GM21360 (cell line): ENCODE measurements around the gene SHROOM1.

Experiments
- ATAC-seq: cut with Tn5 transposase; IDR thresholded peaks from one replicate; pipeline ENCODE4 v1.9.1; 2021; ENCODE audit warnings: mild to moderate bottlenecking, moderate library complexity; ENCODE audit not compliant: unreplicated experiment

SHROOM1 gene

DNA sequence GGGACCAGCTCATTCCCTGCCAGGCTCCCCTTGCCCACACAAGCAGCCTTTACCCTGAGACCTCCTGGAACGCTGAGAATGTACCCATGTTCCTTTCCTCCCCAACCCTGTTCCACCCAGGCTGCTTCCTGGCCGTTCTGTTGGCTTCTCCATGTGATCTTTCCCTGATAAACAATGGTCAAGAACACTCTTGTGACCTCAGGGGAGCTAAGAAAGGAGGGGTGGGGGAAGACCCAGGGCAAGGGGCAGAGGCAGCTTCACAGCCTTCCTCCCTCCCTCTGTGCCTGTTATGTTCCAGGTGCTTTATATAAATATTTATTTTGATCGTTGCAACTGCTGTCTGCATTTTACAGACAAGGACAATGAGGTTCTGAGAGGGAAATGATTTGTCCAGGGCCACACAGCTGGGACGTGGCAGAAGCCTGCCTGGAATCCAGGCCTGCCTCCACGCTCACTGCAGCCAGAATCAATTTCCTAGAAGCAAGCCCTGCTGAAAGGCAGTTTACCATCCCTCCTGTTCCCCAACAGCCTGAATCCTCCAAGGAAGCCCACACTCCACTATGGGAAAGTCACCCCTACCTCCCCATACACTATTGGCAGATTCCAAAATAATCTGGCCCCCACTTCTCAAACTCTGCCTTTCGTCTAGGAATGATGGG, 3.9 kb downstream of the SHROOM1 start:
- no peak for ATAC-seq

DNA sequence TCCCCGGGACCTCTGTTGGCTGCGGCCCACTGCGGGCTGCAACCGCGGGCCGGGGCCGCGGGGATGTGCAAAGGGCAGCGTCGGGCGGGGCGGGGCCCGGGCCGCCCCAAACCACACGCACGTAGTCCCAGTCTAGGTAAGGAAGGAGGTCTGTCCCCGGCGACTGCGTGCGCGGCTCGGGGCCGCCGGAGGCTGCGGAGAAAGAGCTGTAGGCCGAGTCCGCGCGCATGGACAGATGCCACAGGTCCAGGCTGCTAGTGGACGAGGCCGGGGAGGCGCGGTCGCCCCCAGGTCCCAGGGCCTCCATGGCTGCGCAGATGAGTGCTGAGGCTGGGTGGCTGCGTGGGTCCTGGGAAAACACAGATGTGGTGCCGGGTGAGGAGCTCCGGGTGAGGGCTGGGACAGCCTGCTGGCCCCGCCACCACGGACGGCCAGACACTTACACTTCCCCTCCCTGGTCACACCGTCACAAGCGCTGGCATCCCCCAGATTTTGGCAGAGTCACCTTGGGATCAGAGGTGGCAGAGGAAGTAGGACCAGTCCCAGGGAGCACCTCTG, 4.5 kb downstream of the SHROOM1 start:
- no peak for ATAC-seq

DNA sequence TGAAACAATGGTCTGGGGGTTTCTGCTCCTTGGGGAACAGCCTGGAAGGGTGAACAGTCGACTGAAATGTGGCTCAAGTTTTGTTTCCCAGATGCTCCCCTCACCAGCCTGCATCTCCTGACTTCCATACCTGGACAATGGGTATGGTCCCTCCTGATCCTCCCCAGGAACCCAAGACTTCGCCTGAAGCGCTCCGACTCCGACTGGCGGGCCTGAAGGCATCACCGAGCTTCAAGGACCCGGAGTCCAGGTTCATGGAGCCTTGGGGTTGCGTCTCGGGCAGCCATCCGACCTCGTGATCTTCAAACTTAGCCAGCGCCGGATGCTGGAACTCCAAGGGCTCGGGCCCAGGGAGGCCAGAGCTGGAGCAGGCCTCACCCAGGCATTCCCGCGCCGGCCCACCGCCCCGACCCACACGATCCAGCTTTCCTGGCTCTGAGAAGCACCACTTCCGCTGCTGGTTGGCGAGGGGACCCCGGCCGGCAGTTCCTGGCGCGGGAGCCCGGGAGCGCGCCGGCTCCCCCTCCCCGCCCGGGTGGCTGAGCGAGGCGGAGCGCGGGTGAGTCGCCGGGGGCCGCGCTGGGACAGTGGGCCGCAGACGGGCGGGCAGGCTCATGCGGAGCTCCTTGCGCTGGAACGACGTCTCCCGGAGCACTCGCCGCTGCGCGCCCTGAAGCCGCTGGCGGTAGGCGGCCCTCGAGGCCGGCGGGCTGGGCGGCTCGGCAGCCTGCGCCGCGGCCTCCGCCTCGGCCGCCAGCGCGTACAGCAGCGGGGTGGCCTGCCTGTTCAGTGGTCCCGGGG, 5.2 kb downstream of the SHROOM1 start:
- no peak for ATAC-seq

DNA sequence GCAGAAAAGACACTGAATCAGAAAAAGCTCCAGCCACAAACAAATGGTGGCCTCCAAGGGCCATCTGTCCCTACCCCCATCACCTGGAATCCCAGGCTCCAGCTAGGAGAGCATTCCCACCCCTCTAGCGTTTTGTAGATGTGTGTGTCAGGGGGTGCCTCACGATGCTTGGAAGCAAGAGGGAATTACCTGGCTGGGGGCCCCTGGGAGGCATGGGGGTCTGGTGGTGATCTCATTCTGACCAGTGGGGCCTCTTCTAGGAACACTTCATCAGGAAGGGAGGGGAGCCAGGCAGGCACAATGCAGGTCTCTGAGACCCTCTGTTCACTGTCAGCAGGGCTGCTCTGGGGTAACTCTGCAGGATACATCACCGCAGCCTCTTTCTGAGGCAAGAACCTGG, 6.0 kb downstream of the SHROOM1 start:
- ATAC-seq, result no peak

DNA sequence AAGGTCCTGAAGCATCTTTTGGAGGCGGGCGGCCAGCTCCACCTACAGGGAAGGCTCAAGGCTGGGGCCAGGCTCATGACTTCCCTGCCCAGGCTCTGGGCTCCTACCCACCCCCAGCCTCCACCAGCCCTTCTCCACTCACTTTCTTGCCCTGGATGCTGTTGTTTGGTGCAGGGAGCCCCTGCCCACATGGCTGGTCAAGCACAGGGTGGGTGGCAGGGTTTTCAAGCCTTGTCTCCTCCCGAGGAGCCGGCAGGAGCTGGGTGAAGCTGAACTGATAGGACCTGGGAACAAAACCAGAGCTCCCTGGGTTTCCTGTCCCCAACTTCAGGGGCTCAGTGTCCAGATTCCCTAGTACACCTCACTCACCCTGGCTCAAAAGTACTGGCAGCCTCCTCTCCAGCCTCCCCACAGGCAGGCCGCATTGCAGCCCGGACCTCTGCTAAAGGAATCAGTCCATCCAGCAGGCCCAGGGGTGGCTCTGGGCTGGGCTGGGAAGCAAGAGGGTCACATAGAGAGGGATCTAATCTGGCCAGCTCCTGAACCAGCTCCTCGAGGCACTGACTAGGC, 6.9 kb downstream of the SHROOM1 start:
- no peak for ATAC-seq

DNA sequence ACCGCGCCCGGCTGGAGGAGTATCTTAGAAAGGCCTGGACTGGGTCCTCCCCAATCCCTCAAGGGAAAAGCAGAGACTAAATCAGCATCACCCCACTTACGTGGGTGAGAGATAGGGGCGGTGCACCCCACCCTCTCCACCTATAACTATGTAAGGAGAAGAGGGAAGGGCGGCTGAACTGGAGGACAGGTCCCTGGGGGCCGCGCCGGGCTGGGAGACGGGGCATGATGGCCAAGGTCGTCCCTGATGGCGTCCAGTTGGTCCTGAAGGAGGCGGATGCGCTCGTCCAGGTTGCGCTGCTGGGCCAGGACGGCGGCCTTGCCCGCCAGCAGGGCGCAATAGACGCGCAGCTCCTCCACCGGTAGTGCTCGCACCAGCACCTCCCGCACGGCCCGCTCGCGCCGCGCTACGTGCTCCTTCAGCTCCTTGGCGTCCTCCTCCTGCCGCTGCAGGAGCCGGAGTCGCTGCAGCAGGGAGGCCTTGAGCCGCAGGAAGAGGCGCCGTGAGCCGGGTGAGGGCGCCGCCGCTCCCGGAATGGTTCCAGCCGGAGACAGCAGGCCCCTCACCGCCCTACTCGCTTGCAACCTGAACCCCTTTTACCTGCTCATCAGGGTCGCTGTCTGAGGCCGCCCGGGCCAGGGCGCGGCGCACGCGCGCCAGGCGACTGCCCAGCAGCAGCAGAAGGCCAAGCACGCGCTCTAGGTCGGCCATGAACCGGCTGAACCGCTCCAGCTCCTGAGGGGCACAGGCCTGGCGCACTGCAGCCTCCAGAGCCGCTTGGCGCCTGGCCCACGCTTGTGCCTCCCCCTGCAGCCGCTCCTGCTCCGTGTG, 7.6 kb downstream of the SHROOM1 start:
- ATAC-seq, result no peak

DNA sequence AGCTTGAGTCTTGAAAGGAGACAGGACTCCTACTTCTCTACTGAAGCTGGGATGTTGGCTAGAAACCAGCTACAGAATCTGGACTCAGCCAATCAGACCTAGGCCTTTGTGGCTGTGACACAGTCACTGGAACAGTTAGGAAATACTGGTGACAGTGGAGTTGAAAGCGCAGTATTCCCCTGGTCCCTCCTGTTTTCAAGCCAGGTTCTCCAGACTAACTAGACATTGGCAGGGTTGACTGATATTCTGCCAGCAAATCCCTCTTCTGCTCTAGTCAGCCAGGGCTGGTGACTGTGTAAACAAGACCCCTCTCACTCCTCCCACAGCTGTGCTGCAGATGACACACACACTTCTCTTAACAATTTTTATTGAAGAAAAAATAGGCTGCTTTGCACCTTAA, 8.7 kb downstream of the SHROOM1 start:
- ATAC-seq, result no peak

DNA sequence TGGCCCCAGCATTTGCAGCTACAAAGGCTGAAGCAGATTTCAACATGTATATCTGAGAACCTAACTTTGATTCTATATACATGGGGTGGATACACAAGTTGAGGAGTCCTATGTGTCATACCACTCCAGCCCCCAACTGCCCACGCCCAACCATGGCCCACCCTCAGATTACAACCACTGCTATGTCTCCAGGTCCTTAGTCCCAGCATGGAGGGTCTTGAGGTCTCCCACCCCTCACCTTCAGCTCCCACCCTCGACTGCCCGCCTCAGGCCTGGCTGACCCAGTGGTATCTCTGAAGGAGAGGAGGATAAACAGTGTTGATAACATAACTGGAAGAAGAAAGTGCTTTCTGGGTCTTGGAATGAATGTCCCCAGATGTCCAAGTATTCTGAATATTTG, 9.1 kb downstream of the SHROOM1 start:
- no peak for ATAC-seq

DNA sequence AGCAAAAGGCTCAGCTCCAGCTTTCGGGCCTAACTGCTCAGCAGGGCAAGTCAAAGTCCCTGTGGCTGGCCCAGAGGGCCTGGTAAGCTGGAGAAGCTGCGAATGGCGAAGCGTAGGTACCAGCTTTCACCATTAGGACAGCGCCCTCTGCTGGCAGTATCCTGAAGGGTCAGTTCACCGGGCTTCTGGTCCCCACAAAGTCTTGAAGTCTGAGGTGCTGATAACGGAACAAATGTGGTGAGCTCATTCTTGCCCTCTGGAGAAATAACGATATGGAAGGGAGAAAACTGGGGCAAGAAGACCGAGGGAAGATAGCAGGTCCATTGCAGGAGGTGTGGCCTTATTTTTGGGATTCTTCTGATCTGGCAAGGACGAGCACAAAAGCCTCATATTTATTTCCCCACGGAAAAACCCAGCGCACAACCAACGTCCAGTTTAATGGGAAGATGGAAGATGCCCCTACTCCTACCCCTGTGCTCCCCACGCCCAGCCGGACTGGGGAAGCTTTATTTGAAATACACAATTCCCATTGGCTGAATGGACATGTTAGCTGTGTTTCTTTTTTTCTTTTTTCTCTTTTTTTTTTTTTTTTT, 10.2 kb downstream of the SHROOM1 start:
- peak; percentile 62 for ATAC-seq

DNA sequence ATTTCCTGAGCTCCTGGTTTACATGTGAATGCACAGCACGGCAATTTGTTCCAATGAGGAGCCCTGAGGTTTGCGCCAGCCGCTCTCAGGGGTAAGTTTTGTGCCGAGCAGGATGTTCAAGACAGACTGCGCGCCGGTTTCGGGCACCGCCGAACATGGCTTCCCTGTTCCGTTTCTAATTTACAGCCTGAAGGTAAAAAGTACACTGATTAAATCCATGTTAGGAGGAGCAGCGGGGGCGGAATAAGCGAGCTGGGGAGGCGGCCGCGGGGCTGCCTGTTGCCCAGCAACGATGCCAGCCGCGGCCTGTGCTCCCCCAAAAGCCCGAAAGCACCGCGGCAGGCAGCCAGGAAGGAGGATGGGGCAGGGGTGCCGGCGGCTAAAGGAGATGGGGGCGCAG, 11.0 kb downstream of the SHROOM1 start:
- ATAC-seq, result no peak

DNA sequence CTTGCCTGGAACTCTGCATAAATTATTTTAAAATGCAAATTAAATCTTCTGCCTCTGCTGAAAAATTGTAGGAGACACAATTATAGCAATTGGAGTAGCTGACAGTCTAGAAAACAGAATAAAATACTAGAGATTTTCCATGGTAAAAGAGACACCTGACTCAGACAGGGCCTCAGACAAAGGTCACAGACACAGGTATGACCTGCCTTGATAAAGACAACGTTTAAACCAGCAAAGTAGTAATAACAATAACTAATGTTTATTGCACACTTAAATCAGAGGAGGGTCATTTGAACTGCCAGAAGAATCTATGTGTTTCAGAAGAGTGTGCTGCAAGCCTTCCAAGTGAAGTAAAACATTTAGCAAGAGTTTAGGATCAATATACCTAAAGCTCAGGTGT, 13.4 kb downstream of the SHROOM1 start:
- no peak for ATAC-seq

DNA sequence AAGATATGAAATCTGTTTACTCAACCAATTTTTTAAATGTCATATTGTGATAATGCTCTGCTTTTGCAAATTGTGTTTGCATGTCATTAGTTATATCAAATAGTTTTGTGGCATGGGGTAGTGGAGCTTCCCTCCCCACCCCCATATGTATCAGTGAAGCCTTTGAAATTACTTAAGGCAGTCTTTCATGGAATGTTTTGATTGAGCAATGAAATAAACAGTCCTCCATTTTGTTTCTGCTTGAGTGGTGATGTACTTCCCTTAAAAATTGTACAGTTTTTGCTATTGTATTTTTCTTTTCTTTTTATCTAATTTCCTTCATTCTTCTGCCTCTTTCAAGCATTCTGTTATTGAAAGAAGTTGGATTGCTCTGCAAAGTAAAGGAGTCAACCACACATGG, 13.9 kb downstream of the SHROOM1 start:
- no peak for ATAC-seq

DNA sequence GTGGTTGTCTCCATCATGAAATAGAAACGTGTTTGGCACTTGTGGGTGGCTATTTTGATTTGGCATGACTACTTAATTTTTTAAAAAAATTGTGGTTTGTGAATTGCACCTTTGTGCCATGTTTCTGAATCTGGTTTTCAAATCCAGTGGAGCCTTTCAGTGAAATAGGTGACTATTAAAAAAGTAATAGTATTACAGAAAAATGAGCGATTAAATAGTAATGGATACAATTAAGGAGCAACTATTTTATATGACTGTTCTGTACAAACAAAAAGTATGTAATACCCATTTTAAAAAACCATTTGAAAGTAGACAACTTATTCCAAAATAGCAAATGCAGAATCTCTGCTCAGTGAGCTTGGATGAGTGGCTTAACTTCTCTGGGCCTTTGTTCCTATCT, 14.4 kb downstream of the SHROOM1 start:
- no peak for ATAC-seq

DNA sequence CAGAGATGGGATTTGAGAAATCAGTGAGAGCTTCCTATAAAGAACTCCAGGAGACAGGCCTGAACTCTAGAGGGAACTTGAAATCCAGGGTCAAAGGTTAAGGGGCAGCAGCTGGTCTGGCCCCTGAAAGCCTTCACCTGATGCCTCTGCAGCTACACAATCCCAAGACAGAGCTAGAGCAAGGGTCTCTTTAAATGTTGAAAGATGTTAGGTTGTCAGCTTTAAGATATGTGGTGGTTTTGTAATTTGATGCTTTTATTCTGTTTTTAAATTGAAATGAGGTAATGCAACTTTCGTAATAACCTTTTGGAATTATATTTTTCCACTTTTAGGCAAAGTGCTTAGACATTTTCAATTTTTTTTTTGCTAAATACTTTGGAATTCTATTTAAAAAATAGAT, 15.0 kb downstream of the SHROOM1 start:
- no peak for ATAC-seq

DNA sequence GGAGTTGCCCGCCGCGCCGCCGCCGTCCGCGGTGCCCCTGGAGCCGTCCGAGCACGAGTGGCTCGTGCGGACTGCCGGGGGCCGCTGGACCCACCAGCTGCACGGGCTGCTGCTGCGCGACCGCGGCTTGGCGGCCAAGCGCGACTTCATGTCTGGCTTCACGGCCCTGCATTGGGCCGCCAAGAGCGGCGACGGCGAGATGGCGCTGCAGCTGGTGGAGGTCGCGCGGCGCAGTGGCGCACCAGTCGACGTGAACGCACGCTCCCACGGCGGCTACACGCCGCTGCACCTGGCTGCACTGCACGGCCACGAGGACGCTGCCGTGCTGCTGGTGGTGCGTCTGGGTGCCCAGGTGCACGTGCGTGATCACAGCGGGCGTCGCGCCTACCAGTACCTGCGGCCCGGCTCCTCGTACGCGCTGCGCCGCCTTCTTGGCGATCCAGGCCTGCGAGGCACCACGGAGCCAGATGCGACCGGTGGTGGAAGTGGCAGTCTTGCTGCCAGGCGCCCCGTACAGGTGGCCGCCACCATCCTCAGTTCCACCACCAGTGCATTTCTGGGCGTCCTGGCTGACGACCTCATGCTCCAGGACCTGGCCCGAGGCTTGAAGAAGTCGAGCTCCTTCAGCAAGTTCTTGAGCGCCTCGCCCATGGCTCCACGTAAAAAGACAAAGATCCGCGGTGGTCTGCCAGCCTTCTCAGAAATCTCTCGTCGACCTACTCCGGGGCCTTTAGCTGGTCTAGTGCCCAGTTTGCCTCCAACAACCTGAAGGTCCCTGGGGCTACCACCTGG, 15.7 kb downstream of the SHROOM1 start:
- ATAC-seq, result no peak

DNA sequence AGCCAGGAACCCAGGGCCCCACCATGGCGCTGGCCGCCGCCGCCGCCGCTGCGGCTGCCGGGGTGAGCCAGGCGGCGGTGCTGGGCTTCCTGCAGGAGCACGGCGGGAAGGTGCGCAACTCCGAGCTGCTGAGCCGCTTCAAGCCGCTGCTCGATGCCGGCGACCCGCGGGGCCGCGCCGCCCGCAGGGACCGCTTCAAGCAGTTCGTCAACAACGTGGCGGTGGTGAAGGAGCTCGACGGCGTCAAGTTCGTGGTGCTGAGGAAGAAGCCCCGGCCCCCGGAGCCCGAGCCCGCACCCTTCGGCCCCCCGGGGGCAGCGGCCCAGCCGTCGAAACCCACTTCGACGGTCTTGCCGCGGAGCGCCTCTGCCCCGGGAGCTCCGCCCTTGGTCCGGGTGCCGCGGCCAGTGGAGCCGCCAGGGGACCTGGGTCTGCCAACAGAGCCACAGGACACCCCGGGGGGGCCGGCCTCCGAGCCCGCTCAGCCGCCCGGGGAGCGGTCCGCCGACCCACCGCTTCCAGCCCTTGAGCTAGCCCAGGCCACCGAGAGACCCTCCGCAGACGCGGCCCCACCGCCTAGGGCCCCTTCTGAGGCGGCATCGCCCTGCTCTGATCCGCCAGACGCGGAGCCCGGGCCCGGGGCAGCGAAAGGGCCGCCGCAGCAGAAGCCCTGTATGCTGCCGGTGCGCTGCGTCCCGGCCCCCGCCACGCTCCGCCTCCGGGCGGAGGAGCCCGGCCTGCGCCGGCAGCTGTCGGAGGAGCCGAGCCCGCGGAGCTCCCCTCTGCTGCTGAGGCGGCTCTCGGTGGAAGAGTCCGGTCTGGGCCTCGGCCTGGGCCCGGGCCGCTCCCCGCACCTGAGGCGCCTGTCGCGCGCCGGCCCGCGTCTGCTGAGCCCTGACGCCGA, 16.6 kb downstream of the SHROOM1 start:
- ATAC-seq, result no peak

DNA sequence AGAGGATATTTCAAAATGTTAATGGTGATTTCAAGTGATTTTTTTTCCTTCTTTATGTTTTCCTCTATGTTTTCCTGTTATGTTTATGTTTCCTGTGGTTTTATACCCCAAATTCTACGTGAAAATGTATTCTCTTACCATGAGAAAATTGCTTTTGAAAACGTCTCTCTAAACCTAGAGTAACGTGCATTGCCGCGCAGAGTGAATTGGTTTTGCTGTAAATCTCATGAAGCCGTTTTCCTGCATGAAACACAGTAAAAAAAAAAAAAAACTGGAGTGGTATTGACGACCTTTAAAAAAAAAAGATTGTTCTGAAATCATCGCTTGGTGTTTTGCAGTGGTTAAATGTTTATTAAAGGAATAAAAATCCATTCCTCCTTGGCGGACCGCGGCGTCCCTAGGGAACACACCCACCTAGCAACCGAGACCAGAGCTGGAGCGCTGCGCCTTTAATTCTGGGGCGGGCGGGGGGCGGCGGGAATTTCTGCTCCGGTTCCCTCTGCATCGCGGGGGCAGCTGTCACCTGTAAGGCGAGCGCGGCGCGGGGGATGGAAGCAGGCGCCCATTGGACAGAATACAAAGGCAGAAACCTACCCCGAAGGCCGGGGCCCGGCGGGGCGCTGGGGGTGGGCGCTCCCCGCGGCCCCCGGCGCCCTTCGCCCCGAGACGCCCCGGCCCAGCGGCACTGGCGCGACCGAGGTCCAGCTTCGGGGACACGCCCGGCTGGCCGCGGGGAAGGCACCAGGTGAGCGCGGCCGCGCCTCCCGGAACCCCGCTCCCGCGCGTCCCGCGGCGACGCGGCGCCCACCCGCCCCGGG, 17.5 kb downstream of the SHROOM1 start, which contains the start of gene SOWAHA:
TSS of gene SOWAHA (plus strand) at position 522 of the 818 bp plus-strand sequence. CDS start 320 bp downstream, outside the sequence.
- no peak for ATAC-seq
